Right renal cortex interstitium (tissue), 3 donors: ENCODE measurements around the gene EFS. TPM values are rescaled to one million over a fixed set of nuclear protein-coding genes. Genes with fewer than 3 reads are reported as not detected.
A peak's percentile ranks its signal among the peaks of the same experiment; 100 is the strongest.
"Not testable (repeated sequence)": the region's sequence is repeated elsewhere in the genome, so short reads cannot be mapped to it uniquely, and the experiment has no call there.

Source experiments
- DNase-seq, 3 donors: peaks; one replicate each; pipeline ENCODE4 v3.0.0-alpha.2; 2013; ENCODE audit warnings: low read depth in 3 of 3, low spot score in 2 of 3
- polyA plus RNA-seq, 3 donors: library from polyadenylated mRNA; unstranded; fragments of 120-200 nt; gene quantifications; one replicate each; pipeline ENCODE4 v1.2.1, GENCODE V29; 2013; ENCODE audit not compliant: insufficient read length in 3 of 3

The EFS gene
- polyA plus RNA-seq, 3 donors: 28.1 to 29.7 (median 29.5) TPM

DNA sequence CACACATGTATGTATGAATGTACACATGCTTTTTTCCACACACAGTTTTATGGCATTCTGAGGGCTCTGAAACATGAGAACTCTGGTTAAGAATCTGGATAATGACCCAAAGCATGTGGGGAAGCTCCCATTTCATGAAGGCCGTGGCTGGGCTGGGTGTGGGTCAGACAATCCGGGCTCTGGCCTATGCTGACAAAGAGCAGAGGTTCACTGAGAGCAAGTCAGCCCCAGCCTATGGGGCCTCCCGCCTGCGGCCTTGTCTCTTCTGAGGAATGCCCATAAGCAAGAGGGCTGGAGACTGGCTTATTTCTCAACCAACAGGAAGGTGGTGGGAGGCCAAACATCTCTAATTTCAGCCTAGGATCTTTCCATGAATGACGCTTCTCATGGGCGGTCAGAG lies 34.6 kb upstream of the EFS start:
- DNase-seq: peak in 1 of 3 donors; percentile 4

DNA sequence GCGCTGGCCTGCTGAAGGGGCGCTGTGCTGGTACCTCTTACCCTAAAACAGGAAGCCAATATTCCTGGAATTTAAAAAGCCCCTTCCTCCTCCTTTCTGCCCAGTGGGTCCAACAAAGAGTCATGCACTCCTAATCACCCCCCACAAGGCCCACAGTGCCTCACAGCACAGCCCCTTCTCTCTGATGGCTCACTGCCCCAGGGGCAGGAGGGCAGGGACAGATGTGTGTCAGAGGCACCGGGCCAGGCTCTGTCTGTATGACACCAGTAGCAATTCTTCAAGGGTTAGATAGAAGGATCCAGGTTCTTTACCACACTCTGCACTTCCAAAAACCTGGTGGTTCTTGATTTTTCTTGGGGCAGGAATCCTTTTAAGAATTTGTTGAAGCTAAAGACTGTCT lies 34.2 kb upstream of the EFS start:
- no peak for DNase-seq

DNA sequence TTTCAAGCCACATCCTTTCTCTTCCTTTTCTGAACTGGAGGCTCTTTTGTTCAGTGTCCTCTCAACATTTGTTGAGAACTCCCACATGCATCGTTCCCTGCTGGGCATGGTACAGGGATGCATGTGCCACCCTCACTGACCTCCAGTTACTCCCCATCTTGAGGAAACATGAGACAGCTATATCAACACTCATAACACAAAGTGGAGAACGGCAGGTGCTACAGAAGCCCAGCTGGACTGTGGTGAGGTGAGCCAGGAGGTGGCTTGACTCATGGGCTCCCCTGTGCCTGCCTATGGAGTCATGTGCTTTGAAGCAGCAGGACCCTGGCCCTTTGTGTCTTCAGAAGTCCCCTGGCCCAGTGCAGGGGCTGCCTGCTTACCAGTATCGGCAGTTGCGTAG lies 33.4 kb upstream of the EFS start:
- no peak for DNase-seq

DNA sequence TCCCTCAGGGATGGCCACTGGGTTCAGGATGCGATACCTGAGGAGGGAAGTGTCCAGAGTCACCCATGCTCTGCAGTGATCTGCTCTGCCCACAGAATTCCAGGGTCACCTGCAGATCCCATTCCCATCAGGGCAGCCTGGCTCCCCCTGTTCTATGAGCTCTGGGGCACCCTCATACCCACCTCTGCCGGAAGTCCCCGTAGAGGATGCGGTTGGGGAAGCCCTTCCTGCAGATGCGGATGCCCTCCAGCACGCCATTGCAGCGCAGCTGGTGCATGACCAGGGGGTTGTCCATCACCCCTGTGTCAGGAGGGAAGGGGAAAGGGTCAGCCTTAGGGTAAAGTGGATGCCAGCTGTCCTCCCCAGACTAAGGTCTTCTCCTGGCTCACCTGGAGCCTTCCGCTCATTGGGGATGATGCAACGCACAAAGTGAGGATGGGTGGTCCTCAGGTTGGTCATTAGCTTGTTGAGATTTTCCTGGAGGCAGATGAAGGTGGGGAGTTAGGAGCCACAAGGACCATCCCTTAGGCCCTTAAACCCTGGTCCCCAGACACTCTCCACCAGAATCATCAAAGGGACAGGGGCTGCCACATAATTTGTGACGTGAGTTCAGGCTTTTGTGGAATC lies 31.9 kb upstream of the EFS start:
- DNase-seq: no peak

DNA sequence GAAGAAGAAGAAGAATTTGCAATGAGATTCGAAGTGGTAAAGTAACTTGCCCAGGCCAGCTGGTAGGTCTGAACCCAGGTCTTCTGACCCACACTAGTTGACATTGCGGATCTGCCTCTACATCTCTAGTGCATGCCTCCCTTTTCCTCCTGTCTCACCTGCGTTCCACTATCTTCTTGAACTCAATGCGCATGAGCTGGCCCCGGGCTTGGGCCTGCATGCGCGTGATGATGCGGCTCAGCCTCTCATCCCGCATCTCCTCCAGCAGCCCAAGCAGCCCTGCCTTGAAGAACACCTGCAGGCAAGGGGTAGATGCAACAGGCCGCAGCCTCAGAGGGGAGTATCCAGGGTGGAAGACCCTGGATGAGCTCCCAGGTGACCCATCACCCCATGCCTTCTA lies 31.2 kb upstream of the EFS start:
- no peak for DNase-seq

DNA sequence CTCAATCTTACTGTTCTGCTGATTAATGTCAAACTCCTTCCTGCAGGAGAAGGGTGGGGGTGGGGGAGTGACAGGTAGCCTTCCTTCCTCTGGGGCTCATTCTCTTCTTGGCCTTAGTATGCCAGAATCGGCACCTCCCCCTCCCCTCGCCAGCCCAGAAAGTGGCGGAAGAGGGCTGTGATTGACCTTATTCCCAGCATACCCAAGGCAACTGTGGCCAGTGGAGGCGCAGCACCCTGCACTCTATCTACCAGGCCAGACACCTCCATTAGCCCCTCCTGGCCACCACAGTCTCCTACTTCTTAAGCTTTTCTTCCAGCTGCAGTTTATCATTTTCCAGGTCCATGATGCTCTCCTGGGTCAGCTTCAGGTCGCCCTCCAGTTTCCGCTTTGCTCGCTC lies 27.6 kb upstream of the EFS start:
- DNase-seq: no peak

DNA sequence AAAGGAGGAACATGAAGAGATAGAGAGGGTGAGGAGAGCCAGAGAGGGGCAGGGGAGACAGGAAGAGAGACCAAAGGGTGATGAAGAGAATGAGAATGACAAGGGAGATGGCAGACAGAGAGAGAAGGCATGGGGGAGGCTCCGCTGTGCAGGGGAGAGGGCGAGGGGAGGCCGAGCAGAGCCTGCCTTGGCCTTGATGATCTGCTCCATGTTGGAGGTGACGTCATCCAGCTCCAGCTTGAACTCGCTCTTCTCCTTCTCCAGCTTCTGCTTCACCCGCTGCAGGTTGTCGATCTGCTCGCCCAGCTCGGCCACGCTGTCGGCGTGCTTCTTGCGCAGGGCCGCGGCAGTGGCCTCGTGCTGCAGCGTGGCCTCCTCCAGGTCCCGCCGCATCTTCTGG lies 24.9 kb upstream of the EFS start:
- DNase-seq: not testable (repeated sequence)

DNA sequence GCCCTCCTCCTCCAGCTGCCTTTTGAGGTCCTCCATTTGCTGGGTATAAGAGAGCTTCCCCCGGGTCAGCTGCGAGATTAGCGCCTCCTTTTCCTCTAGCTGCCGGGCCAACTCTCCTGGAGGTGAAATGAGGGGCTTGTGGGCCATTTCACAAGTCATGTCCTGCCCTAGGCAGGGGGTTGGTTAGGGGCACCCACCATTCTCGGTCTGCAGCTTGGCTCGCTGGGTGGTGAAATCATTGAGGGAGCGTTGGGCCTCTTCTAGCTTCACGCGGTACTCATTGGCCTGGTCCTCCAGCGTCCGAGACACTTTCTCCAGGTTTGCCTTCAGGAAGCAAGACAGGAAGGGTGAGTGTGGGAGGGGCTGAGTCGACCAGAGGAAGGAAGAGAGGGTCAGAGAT lies 24.4 kb upstream of the EFS start:
- DNase-seq: no peak

DNA sequence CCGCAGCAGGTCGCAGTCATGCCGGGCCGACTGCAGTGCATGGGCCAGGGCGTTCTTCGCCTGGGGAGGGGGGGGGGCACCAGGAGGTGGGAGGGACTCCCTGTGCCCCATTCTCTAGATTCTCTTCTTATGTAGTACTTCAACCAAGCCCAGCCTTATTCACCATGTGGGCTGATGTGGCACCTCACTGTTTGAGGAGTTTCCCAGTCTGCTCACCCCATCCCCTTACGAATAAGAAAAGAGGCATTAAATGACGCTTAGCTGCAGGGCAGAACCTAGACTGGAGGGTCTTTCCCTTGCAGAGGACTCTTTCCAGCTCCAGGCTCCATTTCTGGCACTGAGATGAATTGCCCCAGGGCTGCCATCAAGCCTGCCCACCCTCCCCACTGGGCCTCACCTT lies 24.0 kb upstream of the EFS start:
- DNase-seq: no peak

DNA sequence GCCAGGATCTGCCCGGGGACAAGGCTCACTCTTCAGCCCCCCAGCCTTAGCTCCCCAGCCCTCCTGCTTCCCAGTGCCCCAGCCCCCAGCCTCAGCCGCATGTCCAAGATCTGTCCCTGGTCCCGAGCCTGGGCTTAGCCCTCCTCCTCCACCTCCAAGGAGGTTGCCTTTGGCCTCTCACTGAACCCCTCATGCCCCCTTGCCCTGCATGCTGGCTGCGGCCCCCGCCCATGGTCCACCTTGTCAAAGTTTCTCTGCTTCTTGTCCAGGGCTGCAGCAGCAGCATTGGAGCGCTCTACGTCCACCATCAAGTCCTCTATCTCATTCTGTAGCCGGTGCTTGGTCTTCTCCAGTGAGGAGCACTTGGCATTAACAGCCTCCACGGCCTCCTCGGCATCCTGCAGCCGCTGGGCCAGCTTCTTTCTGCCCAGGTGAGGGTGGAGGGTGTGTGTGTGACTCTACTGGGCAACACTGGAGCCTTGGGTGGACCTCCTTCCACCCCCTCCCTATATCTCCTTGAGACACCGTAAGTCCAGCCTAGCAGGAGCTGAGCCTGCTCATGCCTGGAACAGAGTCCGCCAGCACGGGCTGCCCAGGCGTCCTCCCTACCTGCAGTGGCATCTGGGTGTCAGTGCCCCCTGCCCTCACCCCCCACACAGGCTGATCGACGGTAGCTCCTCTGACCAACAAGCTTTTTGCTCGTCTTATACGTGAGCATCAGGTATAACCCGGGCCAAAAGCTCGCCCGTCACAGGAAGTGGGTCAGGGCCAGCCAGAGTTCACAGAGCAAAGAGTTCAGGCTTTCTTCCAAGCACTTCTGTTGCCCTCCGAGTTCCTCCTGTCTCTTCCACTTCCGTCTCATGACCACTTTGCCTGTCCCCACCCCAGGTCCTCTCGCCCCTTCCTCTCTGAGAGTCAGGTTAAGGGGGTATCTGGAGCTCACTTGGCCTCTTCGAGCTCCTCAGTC lies 23.2 kb upstream of the EFS start:
- no peak for DNase-seq

DNA sequence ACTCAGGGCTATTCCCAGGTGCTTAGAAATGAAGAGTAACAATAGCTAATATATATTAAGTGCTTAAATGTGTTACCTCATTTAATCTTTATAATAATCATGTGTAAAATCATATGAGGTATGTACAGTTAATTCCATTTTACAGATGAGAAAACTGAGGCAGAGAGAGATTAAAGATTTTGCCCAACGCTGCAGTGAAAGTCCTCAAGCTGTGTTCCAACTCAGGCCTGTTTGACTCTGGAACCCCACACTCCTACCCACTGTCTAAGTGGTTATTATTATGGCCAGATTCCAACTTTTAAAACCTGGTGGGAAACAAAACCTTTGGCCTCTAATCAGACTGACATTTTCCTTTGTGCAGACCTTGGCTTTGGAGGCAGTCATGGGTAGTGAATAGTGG lies 22.0 kb upstream of the EFS start:
- no peak for DNase-seq

DNA sequence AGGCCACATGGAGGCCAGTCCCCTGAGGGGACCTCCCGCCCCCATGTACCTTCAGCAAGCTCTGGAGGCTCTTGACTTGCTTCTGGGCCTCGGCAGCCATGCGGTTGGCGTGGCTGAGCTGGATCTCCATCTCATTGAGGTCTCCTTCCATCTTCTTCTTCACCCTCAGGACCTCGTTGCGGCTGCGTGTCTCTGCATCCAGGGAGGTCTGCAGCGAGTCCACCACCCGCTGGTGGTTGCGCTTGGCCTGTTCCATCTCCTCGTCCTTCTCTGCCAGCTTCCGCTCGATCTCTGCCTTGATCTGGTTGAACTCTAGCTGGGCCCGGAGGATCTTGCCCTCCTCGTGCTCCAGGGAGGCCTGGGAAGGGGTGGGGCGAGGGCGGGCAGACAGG lies 21.3 kb upstream of the EFS start:
- DNase-seq: not testable (repeated sequence)

DNA sequence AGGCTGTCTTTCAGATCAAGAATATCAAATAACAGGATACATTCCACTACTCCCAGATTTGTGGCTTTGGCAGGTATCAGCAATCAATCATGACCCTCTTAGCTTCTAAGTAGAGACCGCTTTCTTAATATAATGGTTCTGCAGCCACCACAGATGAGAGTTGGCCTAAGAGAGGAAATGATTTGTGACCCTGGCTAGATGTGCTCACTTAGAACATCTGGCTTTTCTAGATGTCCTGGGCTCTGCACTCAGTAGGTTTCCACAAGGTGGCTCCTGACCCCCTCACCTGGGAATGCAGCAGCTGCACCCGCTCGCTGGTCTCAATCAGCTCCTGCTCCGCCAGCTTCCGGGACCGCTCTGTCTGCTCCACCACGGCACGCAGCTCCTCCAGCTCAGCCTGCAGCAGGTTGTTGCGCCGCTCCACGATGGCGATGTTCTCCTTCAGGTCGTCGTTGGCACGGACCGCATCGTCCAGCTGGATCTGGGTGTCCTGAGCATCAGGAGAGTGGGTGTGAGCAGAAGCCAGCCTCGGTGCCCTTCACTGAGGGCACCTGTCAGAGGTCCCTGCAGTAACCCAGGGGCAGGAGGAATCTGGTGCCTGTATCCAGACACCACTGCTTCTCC lies 20.8 kb upstream of the EFS start:
- DNase-seq: no peak

DNA sequence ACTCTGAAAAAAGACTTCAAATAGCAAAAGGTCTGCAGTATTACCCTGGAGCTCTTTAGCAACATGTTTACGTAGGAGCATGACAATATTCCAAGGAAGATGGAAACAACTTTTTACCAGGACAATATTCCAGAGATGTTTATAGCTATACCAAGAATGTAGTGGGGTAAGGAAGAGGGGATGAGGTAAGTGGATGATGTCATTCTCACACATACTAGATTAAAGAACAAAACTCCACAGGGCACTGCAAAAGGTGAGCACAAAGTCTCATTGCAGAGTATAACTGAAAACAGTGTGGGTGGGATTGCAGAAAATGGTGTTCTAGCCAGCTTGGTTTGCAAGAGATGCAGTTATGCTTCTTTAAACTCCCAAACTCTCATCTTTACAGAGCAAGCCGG lies 20.3 kb upstream of the EFS start:
- DNase-seq: no peak

DNA sequence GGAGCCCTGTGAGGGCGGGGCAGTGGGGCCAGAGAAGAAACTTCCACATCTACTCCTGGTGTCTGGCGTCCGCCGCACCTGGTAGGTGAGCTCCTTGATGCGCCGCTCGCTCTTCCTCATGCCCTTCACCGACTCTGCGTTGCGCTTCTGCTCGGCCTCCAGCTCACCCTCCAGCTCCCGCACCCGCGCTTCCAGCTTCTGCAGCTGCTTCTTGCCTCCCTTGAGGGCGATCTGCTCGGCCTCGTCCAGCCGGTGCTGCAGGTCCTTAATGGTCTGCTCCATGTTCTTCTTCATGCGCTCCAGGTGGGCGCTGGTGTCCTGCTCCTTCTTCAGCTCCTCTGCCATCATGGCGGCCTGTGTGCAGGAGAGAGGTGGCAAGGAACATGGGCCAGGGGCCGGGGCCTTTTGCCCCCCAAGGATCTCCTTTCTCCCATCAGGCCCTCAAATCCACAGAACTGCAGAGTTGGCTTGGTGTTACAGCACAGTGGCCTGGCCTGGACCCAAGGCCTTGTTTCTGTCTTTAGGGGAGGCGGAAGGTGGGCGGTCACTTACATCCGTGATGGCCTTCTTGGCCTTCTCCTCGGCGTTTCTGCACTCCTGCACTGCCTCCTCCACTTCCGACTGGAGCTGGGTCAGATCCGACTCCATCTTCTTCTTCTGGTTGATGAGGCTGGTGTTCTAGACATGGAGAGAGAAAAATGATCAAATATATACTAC lies 19.6 kb upstream of the EFS start:
- no peak for DNase-seq

DNA sequence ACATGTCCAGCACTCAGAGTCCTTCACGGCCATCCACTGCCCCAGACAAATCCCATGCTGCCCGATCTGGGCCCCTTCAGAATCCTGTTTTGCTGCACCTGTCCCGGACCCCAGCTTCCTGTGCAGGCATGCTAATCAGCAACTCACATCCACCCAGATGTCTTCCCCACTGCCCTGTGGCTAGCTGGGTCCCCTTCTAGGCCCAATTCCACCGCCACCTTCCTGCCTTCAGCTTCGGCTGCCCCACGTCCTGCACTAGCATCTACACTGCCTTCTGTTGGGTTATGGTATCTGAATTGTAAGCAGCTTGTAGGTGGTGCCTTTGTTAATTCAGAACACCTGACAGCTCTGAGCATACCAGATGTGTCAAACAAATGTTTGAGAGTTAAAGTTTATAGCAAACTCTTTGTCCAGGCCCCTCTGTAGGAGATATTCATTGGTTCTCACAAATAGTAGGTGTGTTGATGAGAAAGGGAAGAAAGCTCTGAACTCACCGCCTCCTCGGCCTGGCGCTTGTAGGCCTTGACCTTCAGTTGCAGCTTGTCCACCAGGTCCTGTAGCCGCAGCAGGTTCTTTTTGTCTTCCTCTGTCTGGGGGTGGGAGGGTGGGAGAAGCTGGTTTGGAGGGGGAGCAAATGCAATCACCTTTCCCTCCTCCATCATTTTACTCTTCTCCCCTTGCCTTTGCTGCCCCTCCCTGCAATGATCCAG lies 17.9 kb upstream of the EFS start:
- DNase-seq: no peak

DNA sequence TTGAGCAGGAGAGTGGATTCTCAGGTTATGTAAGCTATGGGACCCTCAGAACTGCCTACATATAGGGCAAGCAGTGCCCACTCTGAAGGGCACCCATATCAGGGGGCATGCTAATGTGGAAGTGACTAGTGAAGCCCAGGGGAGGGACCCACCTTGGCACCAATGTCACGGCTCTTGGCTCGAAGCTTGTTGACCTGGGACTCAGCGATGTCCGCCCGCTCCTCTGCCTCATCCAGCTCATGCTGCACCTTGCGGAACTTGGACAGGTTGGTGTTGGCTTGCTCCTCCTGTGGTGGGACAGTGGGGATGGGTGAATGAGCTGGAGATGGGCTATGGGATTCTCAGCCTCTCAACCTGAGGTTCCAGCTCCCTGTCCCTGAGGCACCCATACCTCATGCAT lies 17.3 kb upstream of the EFS start:
- no peak for DNase-seq

DNA sequence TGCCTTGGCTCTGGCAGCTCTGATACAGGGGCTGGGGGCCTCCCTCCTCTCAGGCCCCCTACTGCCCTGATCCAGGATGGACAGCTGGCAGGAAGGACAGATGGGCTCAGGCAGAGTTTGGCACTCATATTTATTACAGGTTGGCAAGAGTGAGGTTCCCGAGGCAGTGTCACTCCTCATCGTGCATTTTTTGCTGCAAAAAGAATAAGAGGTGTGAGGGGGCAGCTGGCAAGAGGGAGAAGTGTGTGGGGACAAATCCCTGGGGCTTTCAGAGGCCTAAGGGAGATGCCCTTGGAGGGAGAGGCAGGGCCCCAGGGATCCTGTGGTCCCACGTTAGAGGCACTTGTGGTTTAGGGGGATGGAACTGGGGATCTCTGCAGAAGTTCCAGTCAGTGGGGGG lies 16.9 kb upstream of the EFS start:
- DNase-seq: no peak

DNA sequence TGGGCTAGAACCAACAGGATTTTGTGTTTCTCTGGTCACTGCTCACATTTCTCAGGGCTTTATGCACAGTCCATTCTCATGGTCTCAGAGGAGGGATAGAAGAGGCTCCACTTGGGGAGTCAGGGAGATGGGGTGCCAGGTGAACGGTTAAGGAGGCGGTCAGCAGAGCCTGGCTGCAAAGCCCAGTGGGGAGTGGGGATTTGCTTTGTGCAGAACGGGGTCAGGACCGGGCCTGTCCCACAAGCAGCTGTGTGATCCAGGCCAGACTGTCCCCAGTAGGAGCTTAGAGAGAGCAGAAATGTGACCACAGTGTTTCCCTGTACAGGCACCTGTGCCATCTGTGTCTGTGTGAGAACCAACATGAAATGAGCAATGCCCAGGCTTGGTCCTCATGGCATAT lies 16.0 kb upstream of the EFS start:
- no peak for DNase-seq

DNA sequence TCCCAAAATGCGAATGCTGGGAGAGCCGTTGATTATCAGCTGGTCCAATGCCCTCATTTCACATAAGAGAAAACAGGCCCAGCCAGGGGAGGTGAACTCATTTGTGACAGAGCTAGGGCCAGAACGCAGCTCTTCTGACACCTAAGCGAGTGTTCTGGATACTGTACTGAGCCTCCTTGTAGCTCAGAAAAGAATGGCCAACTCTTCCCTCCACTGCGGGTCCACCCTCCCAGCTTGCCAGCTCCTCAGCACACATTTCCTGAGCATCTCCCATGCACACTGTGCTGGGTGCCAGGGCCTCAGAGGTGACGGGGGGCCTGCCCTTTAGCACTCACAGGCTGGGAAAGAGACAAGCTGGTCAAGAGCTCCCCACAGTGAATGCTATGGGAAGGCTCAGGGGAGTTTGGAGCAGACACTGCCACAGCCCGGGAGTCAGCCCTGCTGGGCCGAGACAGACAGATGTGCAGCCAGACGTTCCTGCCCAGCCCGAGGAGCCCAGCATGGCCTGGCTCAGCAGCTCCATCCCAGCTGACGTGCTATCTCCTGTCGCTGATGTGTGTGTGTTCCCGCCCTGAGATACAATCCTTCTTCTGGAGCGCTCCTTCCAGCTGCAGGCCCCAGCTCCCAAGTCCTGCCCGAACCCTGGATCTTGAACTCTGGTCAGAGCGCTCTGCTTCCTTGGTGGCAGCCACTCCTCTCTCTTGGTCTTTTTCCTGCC lies 15.4 kb upstream of the EFS start:
- DNase-seq: no peak
